ENCODE measurements around the gene TAS2R7. TPM values are rescaled to one million over a fixed set of nuclear protein-coding genes. Genes with fewer than 3 reads are reported as not detected.

Gene TAS2R7
- total RNA-seq, 1 experiment from 2014 or later, result not detected

- ChIA-PET CTCF (no interaction called here), POLR2A (ENCODE audit: unreplicated experiment) (no interaction called here)
- H4K20me1 ChIP-seq (ENCODE audit: insufficient read depth), result no peaks in the 10 kb centered on the region
- no peaks in the 10 kb centered on the region for H3K9me3 ChIP-seq (ENCODE audit: insufficient read depth, low read depth)
- TF ChIP-seq EZH2 (IDR thresholded peaks at IDR 0.05; ENCODE audit: low read depth), result no peak
- no peak for TF ChIP-seq CTCF (conservative IDR thresholded peaks at IDR 0.05)
- H3K36me3 ChIP-seq (ENCODE audit: low read depth), result no peaks in the 10 kb centered on the region
- no peak overlapping the region for H3K4me2 ChIP-seq
- no TSS peak for BruUV-seq (replicated peaks)
- no peaks in the 10 kb centered on the region for H3K79me2 ChIP-seq (ENCODE audit: low read depth)
- no peaks in the 10 kb centered on the region for H3F3A ChIP-seq (ENCODE audit: insufficient read depth, low read depth)
- H3K27ac ChIP-seq, result no peak overlapping the region
- no peaks in the 10 kb centered on the region for H3K4me1 ChIP-seq (replicated peaks; ENCODE audit: insufficient read depth)
- DNase-seq, result no peak
- no peaks in the 10 kb centered on the region for H3K9me2 ChIP-seq (ENCODE audit: insufficient read depth)
- no peak overlapping the region for H3K4me3 ChIP-seq
- no peaks in the 10 kb centered on the region for H3K27me3 ChIP-seq (ENCODE audit: insufficient read depth, low read depth)
- intact Hi-C loops (cut with micrococcal nuclease; ENCODE audit: unreplicated experiment), result no loop called here
- H2AFZ ChIP-seq, result no peak overlapping the region
Observed at GRCh38 chr12:10829994-10830393, 27.6 kb upstream of the TAS2R7 start.

- ChIA-PET POLR2A (ENCODE audit: unreplicated experiment) (no interaction called here), CTCF (no interaction called here)
- no peaks in the 10 kb centered on the region for H3K36me3 ChIP-seq (ENCODE audit: low read depth)
- intact Hi-C loops (cut with micrococcal nuclease; ENCODE audit: unreplicated experiment), result no loop called here
- H3K79me2 ChIP-seq (ENCODE audit: low read depth), result no peaks in the 10 kb centered on the region
- no peaks in the 10 kb centered on the region for H3K27me3 ChIP-seq (ENCODE audit: insufficient read depth, low read depth)
- no peak within 1 kb of the TSS for H2AFZ ChIP-seq
- H3K27ac ChIP-seq, result no peak within 1 kb of the TSS
- no peaks in the 10 kb centered on the region for H3F3A ChIP-seq (ENCODE audit: insufficient read depth, low read depth)
- no peaks in the 10 kb centered on the region for H3K9me3 ChIP-seq (ENCODE audit: insufficient read depth, low read depth)
- DNase-seq, result no peak
- H4K20me1 ChIP-seq (ENCODE audit: insufficient read depth), result no peaks in the 10 kb centered on the region
- BruUV-seq (replicated peaks), result no TSS peak
- H3K4me1 ChIP-seq (replicated peaks; ENCODE audit: insufficient read depth), result no peaks in the 10 kb centered on the region
- no peak within 1 kb of the TSS for H3K4me3 ChIP-seq
- 0 out of 2 replicates have a peak, but pooled peaks cover 5% of the 10 kb centered on the region for H3K9me2 ChIP-seq (ENCODE audit: insufficient read depth)
- no peak for TF ChIP-seq CTCF (conservative IDR thresholded peaks at IDR 0.05)
- TF ChIP-seq EZH2 (IDR thresholded peaks at IDR 0.05; ENCODE audit: low read depth), result no peak
- no peak within 1 kb of the TSS for H3K4me2 ChIP-seq
Observed at GRCh38 chr12:10826258-10826657, 23.8 kb upstream of the TAS2R7 start, which contains the start of gene TAS2R10. Gene TAS2R10, minus strand, starts transcription at chr12:10826358. Its CDS starts 89 bp downstream, at chr12:10826269.

- Histone ChIP-seq H3K36me3 (ENCODE audit: low read depth) (no peaks in the 10 kb centered on the region), H3K4me1 (replicated peaks; ENCODE audit: insufficient read depth) (no peaks in the 10 kb centered on the region), H3K9me2 (ENCODE audit: insufficient read depth) (0 out of 2 replicates have a peak, but pooled peaks cover 5% of the 10 kb centered on the region), H3K4me3 (no peak overlapping the region), H2AFZ (no peak overlapping the region), H4K20me1 (ENCODE audit: insufficient read depth) (no peaks in the 10 kb centered on the region), H3K27me3 (ENCODE audit: insufficient read depth, low read depth) (no peaks in the 10 kb centered on the region), H3K4me2 (no peak overlapping the region), H3K9me3 (ENCODE audit: insufficient read depth, low read depth) (no peaks in the 10 kb centered on the region), H3F3A (ENCODE audit: insufficient read depth, low read depth) (no peaks in the 10 kb centered on the region), H3K79me2 (ENCODE audit: low read depth) (no peaks in the 10 kb centered on the region), H3K27ac (no peak overlapping the region)
- ChIA-PET POLR2A (ENCODE audit: unreplicated experiment) (no interaction called here), CTCF (no interaction called here)
- intact Hi-C loops (cut with micrococcal nuclease; ENCODE audit: unreplicated experiment), result no loop called here
- TF ChIP-seq EZH2 (IDR thresholded peaks at IDR 0.05; ENCODE audit: low read depth) (no peak), CTCF (conservative IDR thresholded peaks at IDR 0.05) (no peak)
- BruUV-seq (replicated peaks), result no TSS peak
- no peak for DNase-seq
Observed at GRCh38 chr12:10824957-10825356, 22.5 kb upstream of the TAS2R7 start.
